HG03196 (cell line): ENCODE results near the gene SLC7A4.
A peak's percentile ranks its signal among the peaks of the same experiment; 100 is the strongest.

Source experiments
- ATAC-seq: cut with Tn5 transposase; IDR thresholded peaks from one replicate; pipeline ENCODE4 v1.9.1; 2021; ENCODE audit not compliant: unreplicated experiment

SLC7A4 gene

GRCh38 chr22:20989323-20990138 lies 42.8 kb downstream of the SLC7A4 start:
- ATAC-seq: no peak

GRCh38 chr22:20988573-20989322 lies 43.6 kb downstream of the SLC7A4 start:
- ATAC-seq: no peak

GRCh38 chr22:20987375-20987774 lies 45.0 kb downstream of the SLC7A4 start:
- ATAC-seq: no peak

- no peak for ATAC-seq
Measured at GRCh38 chr22:20986365-20986764, 46.0 kb downstream of the SLC7A4 start.

GRCh38 chr22:20985720-20986119 lies 46.6 kb downstream of the SLC7A4 start:
- no peak for ATAC-seq

GRCh38 chr22:20983081-20983771 lies 49.1 kb downstream of the SLC7A4 start:
- ATAC-seq: no peak

GRCh38 chr22:20982563-20982882 lies 49.8 kb downstream of the SLC7A4 start:
- peak; percentile 26 for ATAC-seq

- ATAC-seq: peak; percentile 78
Measured at GRCh38 chr22:20981787-20982562, 50.4 kb downstream of the SLC7A4 start, which contains the start of gene LZTR1. Gene LZTR1, plus strand, starts transcription at chr22:20982297. Its CDS starts 75 bp downstream, at chr22:20982372.

GRCh38 chr22:20980938-20981722 lies 51.2 kb downstream of the SLC7A4 start:
- ATAC-seq: no peak

- ATAC-seq: no peak
Measured at GRCh38 chr22:20980523-20980922, 51.8 kb downstream of the SLC7A4 start.

- ATAC-seq: no peak
Measured at GRCh38 chr22:20979940-20980453, 52.4 kb downstream of the SLC7A4 start.

GRCh38 chr22:20979243-20979809 lies 53.0 kb downstream of the SLC7A4 start:
- ATAC-seq: no peak
